ENCODE results near the gene HEXIM2.

The HEXIM2 gene

GRCh38 chr17:45168991-45169752 is 7.5 kb downstream of the HEXIM2 start:
- no peak for TF ChIP-seq POLR2AphosphoS5 (IDR thresholded peaks at IDR 0.05; ENCODE audit: low read depth, low read length)
- TF ChIP-seq TAF1 (IDR thresholded peaks at IDR 0.05; ENCODE audit: borderline replicate concordance, insufficient read depth, low read length) = no peak
- no peak for TF ChIP-seq FOXP2 (optimal IDR thresholded peaks at IDR 0.05; ENCODE audit: borderline replicate concordance, extremely low read depth, extremely low read length, insufficient read depth)
- no peak for TF ChIP-seq SIN3A (IDR thresholded peaks at IDR 0.05; ENCODE audit: borderline replicate concordance, insufficient read depth, low read length)
- TF ChIP-seq REST (IDR thresholded peaks at IDR 0.05; ENCODE audit: insufficient read depth in 1 of 2, low read depth in 2 of 2, low read length in 2 of 2) = no peak

DNA sequence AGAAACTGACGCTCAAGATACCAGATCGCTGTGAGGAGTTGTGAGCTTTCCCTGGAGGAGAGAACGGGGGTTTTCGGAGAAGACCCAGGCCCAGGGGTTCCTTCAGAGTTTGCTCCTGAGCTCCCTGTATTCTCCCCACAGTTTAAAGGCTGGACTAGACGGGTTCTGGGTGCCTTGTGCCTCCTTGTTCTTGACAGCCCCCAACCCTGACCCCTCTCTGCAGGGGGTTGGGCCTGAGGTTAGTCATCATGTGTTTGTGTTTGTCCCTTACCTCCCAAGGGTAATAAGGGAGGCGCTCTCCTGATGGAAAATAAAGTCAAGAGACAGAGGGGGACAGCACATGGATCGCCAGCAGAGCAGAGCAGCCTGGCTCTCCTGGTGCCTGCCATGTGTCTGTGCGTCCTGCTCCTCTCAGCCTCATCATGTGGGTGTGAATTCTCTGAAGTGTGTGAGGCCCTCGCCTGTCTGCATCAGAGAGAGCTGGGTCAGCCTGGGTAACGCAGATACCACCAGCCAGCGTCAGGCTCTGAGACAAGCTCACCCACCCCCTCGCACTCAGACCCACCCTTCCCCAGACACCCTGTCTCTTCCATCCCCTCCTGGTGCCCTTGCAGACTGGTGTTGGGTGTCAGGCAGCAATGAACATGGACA is 8.7 kb downstream of the HEXIM2 start:
- TF ChIP-seq FOXP2 (optimal IDR thresholded peaks at IDR 0.05; ENCODE audit: borderline replicate concordance, extremely low read depth, extremely low read length, insufficient read depth) (no peak), POLR2AphosphoS5 (IDR thresholded peaks at IDR 0.05; ENCODE audit: low read depth, low read length) (no peak), TAF1 (IDR thresholded peaks at IDR 0.05; ENCODE audit: borderline replicate concordance, insufficient read depth, low read length) (no peak), REST (IDR thresholded peaks at IDR 0.05; ENCODE audit: insufficient read depth in 1 of 2, low read depth in 2 of 2, low read length in 2 of 2) (no peak), SIN3A (IDR thresholded peaks at IDR 0.05; ENCODE audit: borderline replicate concordance, insufficient read depth, low read length) (no peak)

DNA sequence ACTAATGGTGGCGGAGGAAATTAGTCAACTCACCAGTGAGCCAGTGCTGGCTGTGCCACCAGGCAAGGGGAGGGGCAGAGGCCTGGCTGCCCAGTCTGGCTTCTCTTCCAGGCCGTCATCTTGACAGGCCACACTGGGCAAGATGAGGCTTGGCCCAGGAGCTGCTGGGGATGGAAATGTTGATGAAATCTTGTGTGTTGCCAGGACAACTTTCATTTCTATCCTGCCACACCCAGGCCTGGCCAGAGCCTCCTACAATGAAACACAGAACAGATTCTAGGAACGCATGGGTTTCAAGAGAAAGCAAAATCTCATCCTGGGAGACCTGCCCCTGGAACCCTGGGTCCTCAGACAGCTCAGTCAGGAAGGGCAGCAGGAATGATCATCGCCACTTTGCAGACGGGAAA is 9.3 kb downstream of the HEXIM2 start:
- TF ChIP-seq SIN3A (IDR thresholded peaks at IDR 0.05; ENCODE audit: borderline replicate concordance, insufficient read depth, low read length) = no peak
- no peak for TF ChIP-seq REST (IDR thresholded peaks at IDR 0.05; ENCODE audit: insufficient read depth in 1 of 2, low read depth in 2 of 2, low read length in 2 of 2)
- no peak for TF ChIP-seq FOXP2 (optimal IDR thresholded peaks at IDR 0.05; ENCODE audit: borderline replicate concordance, extremely low read depth, extremely low read length, insufficient read depth)
- TF ChIP-seq TAF1 (IDR thresholded peaks at IDR 0.05; ENCODE audit: borderline replicate concordance, insufficient read depth, low read length) = no peak
- no peak for TF ChIP-seq POLR2AphosphoS5 (IDR thresholded peaks at IDR 0.05; ENCODE audit: low read depth, low read length)

DNA sequence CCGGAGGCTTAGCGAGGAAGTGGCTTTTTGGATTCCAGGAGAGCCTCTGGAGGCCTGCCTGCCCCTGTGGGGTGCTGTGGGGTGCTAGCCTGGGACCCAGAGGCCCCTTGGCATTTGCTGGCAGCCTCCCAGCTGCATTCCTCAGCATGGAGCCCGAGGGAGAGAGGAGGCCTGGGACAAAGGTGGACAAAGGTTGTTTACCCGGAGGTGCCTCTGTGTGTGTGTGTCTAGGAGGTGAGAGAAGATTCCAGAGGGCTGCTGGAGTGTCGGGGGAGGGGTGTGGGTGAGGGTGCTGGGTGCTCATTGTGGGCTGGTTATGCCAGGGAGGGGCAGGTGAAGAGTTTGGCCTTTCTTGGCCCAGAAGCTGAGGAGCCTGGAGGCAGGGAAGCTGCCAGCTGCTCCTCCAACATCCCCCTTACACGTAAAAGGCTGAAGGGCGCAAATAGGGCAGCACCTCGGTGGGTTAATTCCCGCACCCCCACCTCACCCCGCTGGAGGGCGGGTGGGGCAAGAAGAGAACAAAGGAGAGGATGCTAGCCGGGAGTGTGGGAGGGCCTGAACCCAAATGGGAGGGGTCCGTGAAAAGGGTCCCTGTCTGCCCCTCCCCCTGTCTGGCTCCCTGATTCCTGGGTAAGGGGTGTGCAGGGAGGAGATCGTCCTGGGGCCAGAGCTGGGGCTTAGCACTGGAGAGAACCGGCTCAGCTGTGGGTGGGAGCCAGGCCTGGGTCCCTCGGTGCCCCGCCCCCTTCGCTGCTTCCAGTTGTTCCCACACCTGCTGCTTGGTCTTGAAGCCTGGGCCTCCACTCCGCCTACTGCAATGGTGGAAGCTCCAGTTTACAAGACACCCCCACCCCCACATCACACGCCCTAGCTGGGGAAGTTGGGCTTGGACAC is 9.9 kb downstream of the HEXIM2 start:
- TF ChIP-seq FOXP2 (optimal IDR thresholded peaks at IDR 0.05; ENCODE audit: borderline replicate concordance, extremely low read depth, extremely low read length, insufficient read depth) (no peak), SIN3A (IDR thresholded peaks at IDR 0.05; ENCODE audit: borderline replicate concordance, insufficient read depth, low read length) (no peak), REST (IDR thresholded peaks at IDR 0.05; ENCODE audit: insufficient read depth in 1 of 2, low read depth in 2 of 2, low read length in 2 of 2) (no peak), POLR2AphosphoS5 (IDR thresholded peaks at IDR 0.05; ENCODE audit: low read depth, low read length) (no peak), TAF1 (IDR thresholded peaks at IDR 0.05; ENCODE audit: borderline replicate concordance, insufficient read depth, low read length) (no peak)
